OCI-LY3 (cell line): ENCODE data around the gene MAPKAP1.

Experiments used
- H2AFZ ChIP-seq: fragments of 200-600, 300-600 bp; shearing (Covaris generic); 2 replicates; pipeline ENCODE4 v1.6.0; 2014; ENCODE audit warnings: antibody characterized with exemption, low read depth, low read length
- H3K27ac ChIP-seq: fragments of 200-600, 300-600 bp; sonication (generic); 2 replicates; pipeline ENCODE4 v1.5.1; 2014; ENCODE audit warnings: mild to moderate bottlenecking, low read length, moderate library complexity, mixed read lengths
- H3K27me3 ChIP-seq: fragments of 200-600, 300-600 bp; sonication (generic); 2 replicates; pipeline ENCODE4 v1.6.1; 2014; ENCODE audit warnings: low read depth, low read length, mixed read lengths
- H3K36me3 ChIP-seq: fragments of 200-600, 300-600 bp; sonication (generic); replicated peaks from 2 replicates; pipeline ENCODE3; 2014; ENCODE audit warnings: low read depth, low read length, mixed read lengths
- H3K4me1 ChIP-seq: fragments of 300-600, 200-600 bp; sonication (generic); 2 replicates; pipeline ENCODE4 v1.6.1; 2014; ENCODE audit warnings: low read length, mixed read lengths
- H3K4me2 ChIP-seq: fragments of 200-600, 300-600 bp; sonication (generic); 2 replicates; pipeline ENCODE4 v1.6.1; 2014; ENCODE audit warnings: low read length, mixed read lengths
- H3K4me3 ChIP-seq: fragments of 300-600, 200-600 bp; sonication (generic); 2 replicates; pipeline ENCODE4 v1.5.1; 2014; ENCODE audit warnings: antibody characterized with exemption, mild to moderate bottlenecking, low read length, moderate library complexity
- H3K79me2 ChIP-seq: fragments of 300-600, 200-600 bp; shearing (Covaris generic); 2 replicates; pipeline ENCODE4 v1.6.1; 2014; ENCODE audit warnings: mild to moderate bottlenecking, low read length, mixed read lengths
- H3K9ac ChIP-seq: fragments of 300-600, 200-600 bp; shearing (Covaris generic); 2 replicates; pipeline ENCODE4 v1.6.0; 2014; ENCODE audit warnings: mild to moderate bottlenecking, low read length, moderate library complexity
- H3K9me3 ChIP-seq: fragments of 200-600, 300-600 bp; shearing (Covaris generic); 2 replicates; pipeline ENCODE4 v1.6.1; 2014; ENCODE audit warnings: low read length, mixed read lengths; ENCODE audit not compliant: insufficient read depth
- H4K20me1 ChIP-seq: fragments of 200-600, 300-600 bp; sonication (generic); 2 replicates; pipeline ENCODE4 v1.6.1; 2016; ENCODE audit warnings: low read length, mixed read lengths; ENCODE audit not compliant: insufficient read depth
- CTCF ChIP-seq: fragments of 200-600, 300-600 bp; sonication (generic); IDR thresholded peaks from 2 replicates; pipeline ENCODE4 v1.5.1; 2014; ENCODE audit warnings: antibody characterized with exemption, low read length, low read depth
- EZH2phosphoT487 ChIP-seq: fragments of 200-600 bp; shearing (Covaris generic); IDR thresholded peaks from 2 replicates; pipeline ENCODE4 v1.6.1; 2018; ENCODE audit warnings: antibody characterized with exemption, mixed run types, low read depth

MAPKAP1 gene

GRCh38 chr9:125422853-125423252 lies 284.2 kb downstream of the MAPKAP1 start:
- no peak for TF ChIP-seq EZH2phosphoT487
- no peak for TF ChIP-seq CTCF
- Histone ChIP-seq H3K9ac (no peak overlapping the region), H4K20me1 (no peaks in the 10 kb centered on the region), H3K36me3 (no peaks in the 10 kb centered on the region), H3K4me1 (no peaks in the 10 kb centered on the region), H3K79me2 (no peaks in the 10 kb centered on the region), H3K4me2 (no peak overlapping the region), H3K27me3 (no peaks in the 10 kb centered on the region), H2AFZ (no peak overlapping the region), H3K9me3 (no peaks in the 10 kb centered on the region), H3K4me3 (no peak overlapping the region), H3K27ac (no peak overlapping the region)

- Histone ChIP-seq H3K4me3 (no peak overlapping the region), H3K79me2 (no peaks in the 10 kb centered on the region), H3K4me1 (no peaks in the 10 kb centered on the region), H3K36me3 (no peaks in the 10 kb centered on the region), H2AFZ (no peak overlapping the region), H4K20me1 (no peaks in the 10 kb centered on the region), H3K27ac (no peak overlapping the region), H3K9ac (no peak overlapping the region), H3K4me2 (no peak overlapping the region), H3K27me3 (no peaks in the 10 kb centered on the region), H3K9me3 (no peaks in the 10 kb centered on the region)
- TF ChIP-seq CTCF (no peak), EZH2phosphoT487 (no peak)
Observed at GRCh38 chr9:125421591-125422181, 285.3 kb downstream of the MAPKAP1 start.

GRCh38 chr9:125421166-125421565 lies 285.8 kb downstream of the MAPKAP1 start:
- Histone ChIP-seq H3K9me3 (no peaks in the 10 kb centered on the region), H3K9ac (no peak overlapping the region), H2AFZ (no peak overlapping the region), H3K4me3 (no peak overlapping the region), H3K4me1 (no peaks in the 10 kb centered on the region), H3K36me3 (no peaks in the 10 kb centered on the region), H3K4me2 (no peak overlapping the region), H3K27ac (no peak overlapping the region), H3K79me2 (no peaks in the 10 kb centered on the region), H3K27me3 (no peaks in the 10 kb centered on the region), H4K20me1 (no peaks in the 10 kb centered on the region)
- TF ChIP-seq EZH2phosphoT487, result no peak
- no peak for TF ChIP-seq CTCF

- H2AFZ ChIP-seq, result no peak overlapping the region
- no peak for TF ChIP-seq EZH2phosphoT487
- no peak for TF ChIP-seq CTCF
Observed at GRCh38 chr9:125418404-125418803, 288.6 kb downstream of the MAPKAP1 start.

More at GRCh38 chr9:125418404-125418803, 288.6 kb downstream of the MAPKAP1 start:
- Histone ChIP-seq H3K79me2 (no peaks in the 10 kb centered on the region), H3K4me3 (no peak overlapping the region), H3K27me3 (no peaks in the 10 kb centered on the region), H3K4me1 (no peaks in the 10 kb centered on the region), H3K9me3 (no peaks in the 10 kb centered on the region), H3K9ac (no peak overlapping the region), H3K36me3 (no peaks in the 10 kb centered on the region), H3K27ac (no peak overlapping the region), H4K20me1 (no peaks in the 10 kb centered on the region), H3K4me2 (no peak overlapping the region)
